ENCODE data around the gene ARSA.

DNA sequence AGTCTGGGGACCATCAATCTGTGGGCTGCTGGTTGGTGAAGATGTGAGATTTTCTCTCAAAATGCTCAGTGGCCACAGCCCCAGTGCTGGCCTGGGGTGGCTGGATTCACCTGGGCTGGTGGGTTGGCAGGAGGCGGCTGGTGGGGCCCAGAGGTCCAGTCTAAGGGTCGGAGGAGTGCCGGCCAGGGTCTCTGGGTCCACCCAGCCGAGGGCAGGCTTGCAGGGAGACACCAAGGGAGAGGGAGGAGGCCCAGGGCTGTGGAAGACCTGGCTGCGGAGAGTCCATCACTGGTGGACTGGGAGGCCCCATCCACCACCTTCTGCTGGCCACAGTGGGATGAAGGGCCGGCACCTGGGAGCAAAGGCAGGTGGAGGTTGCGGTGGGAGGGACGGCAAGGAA lies 44.1 kb upstream of the ARSA start:
- TF ChIP-seq POLR2A (IDR thresholded peaks at IDR 0.05; ENCODE audit: low read length) (no peak), CTCF (IDR thresholded peaks at IDR 0.05) (no peak), NR3C1 (IDR thresholded peaks at IDR 0.05) (no peak), PHF8 (IDR thresholded peaks at IDR 0.05; ENCODE audit: borderline replicate concordance, low read depth) (no peak), JUNB (IDR thresholded peaks at IDR 0.05) (no peak)
